Naive thymus-derived CD8-positive, alpha-beta T cell (primary cell): ENCODE data around the gene HOXC13. TPM values are rescaled to one million over a fixed set of nuclear protein-coding genes. Genes with fewer than 3 reads are reported as not detected.

Experiments
- ATAC-seq, 2 donors: fragments of 150-1000 bp; cut with Tn5 transposase in 1 of 2; sonication (Bioruptor Pico), chemical (Tn5 transposase) in 1 of 2; 1 replicate in 1 of 2; 2 replicates in 1 of 2; pipeline ENCODE4 v1.10.0; 2021; ENCODE audit warnings: mild to moderate bottlenecking in 2 of 2, moderate library complexity in 2 of 2
- POLR2A ChIA-PET: fragments of 350-600 bp; sonication (Branson Sonifier 250); formaldehyde crosslinking; loops from one replicate; lab custom pipeline; 2021; ENCODE audit warnings: antibody characterized with exemption; lab: Charles Lee
- DNase-seq, 10 donors: peaks; one replicate each; pipeline versions ENCODE4 v3.0.0 to v3.0.0-alpha.2; 2020 to 2022
- H3K27ac Mint-ChIP-seq, 10 donors: one replicate each; pipeline ENCODE4 v1.8.0; 2020 to 2022; ENCODE audit warnings: mild to moderate bottlenecking in 10 of 10, mixed read lengths in 10 of 10, moderate library complexity in 4 of 10, inconsistent platforms in 1 of 10
- H3K27me3 Mint-ChIP-seq, 5 donors: one replicate each; pipeline ENCODE4 v1.8.0; 2021 to 2022; ENCODE audit warnings: mixed read lengths in 5 of 5
- H3K36me3 Mint-ChIP-seq, 3 donors: one replicate each; pipeline ENCODE4 v1.8.0; 2020 to 2022; ENCODE audit warnings: mixed read lengths in 3 of 3, mild to moderate bottlenecking in 2 of 3, inconsistent platforms in 1 of 3
- H3K4me1 Mint-ChIP-seq, 4 donors: one replicate each; pipeline ENCODE4 v1.8.0; 2021 to 2022; ENCODE audit warnings: mixed read lengths in 4 of 4
- H3K4me3 Mint-ChIP-seq, 10 donors: one replicate each; pipeline ENCODE4 v1.8.0; 2020 to 2022; ENCODE audit warnings: mild to moderate bottlenecking in 10 of 10, mixed read lengths in 10 of 10, moderate library complexity in 6 of 10, inconsistent platforms in 1 of 10
- H3K9me3 Mint-ChIP-seq, 9 donors: one replicate each; pipeline ENCODE4 v1.8.0; 2020 to 2022; ENCODE audit warnings: mixed read lengths in 9 of 9, mild to moderate bottlenecking in 3 of 9, inconsistent platforms in 1 of 9, moderate library complexity in 1 of 9
- polyA plus RNA-seq, 3 donors: library from polyadenylated mRNA; unstranded; fragments of 300-500 nt; fragmentation: Illumina TruSeq; gene quantifications; one replicate each; pipeline ENCODE4 v1.2.3, GENCODE V29; 2021
- total RNA-seq, 8 experiments: library from RNA in 2 of 8; stranded (reverse) in 2 of 8; gene quantifications; one replicate each; pipeline ENCODE4 v1.2.3 and lab custom pipeline; 2021 to 2026

The HOXC13 gene
- total and polyA plus RNA-seq, 5 experiments from 2014 or later: not detected

- H3K36me3 Mint-ChIP-seq: peaks cover 3 to 18% (median 13%) of the 10 kb centered on the region in 3 donors
- peaks cover 0 to 16% (median 9%) of the 10 kb centered on the region in 9 donors for H3K9me3 Mint-ChIP-seq
- H3K27me3 Mint-ChIP-seq: peaks cover 71 to 100% (median 93%) of the 10 kb centered on the region in 5 donors
- H3K4me3 Mint-ChIP-seq: no peak overlapping the region
- peaks cover 23 to 42% (median 39%) of the 10 kb centered on the region in 4 donors for H3K4me1 Mint-ChIP-seq
- DNase-seq (no peak), ATAC-seq (no peak)
- POLR2A ChIA-PET: interaction anchor here (1.4 kb wide), 1 partner anchor 9 kb away, joined by 3 read pairs; no protein-coding TSS in a partner anchor
- H3K27ac Mint-ChIP-seq: no peak overlapping the region
Measured at GRCh38 chr12:53968214-53969127, 29.8 kb downstream of the HOXC13 start.

- peaks cover 63 to 100% (median 84%) of the 10 kb centered on the region in 5 donors for H3K27me3 Mint-ChIP-seq
- H3K9me3 Mint-ChIP-seq: peaks cover 0 to 18% (median 9%) of the 10 kb centered on the region in 9 donors
- peak overlapping the region in 1 of 10 donors; percentile 79 for H3K27ac Mint-ChIP-seq
- ATAC-seq: no peak
- peaks cover 17 to 39% (median 34%) of the 10 kb centered on the region in 4 donors for H3K4me1 Mint-ChIP-seq
- POLR2A ChIA-PET: interaction anchor here (0.6 kb wide), 1 partner anchor 259 kb away, joined by 3 read pairs; no protein-coding TSS in a partner anchor
- no peak overlapping the region for H3K4me3 Mint-ChIP-seq
- peaks cover 3 to 15% (median 8%) of the 10 kb centered on the region in 3 donors for H3K36me3 Mint-ChIP-seq
- no peak for DNase-seq
Measured at GRCh38 chr12:53969588-53970259, 31.1 kb downstream of the HOXC13 start.

GRCh38 chr12:53970451-53970850, 31.8 kb downstream of the HOXC13 start:
- Mint-ChIP-seq H3K4me1 (peaks cover 16 to 37% (median 31%) of the 10 kb centered on the region in 4 donors), H3K36me3 (peaks cover 3 to 12% (median 8%) of the 10 kb centered on the region in 3 donors), H3K9me3 (peaks cover 0 to 18% (median 9%) of the 10 kb centered on the region in 9 donors), H3K27me3 (peaks cover 60 to 98% (median 80%) of the 10 kb centered on the region in 5 donors), H3K27ac (no peak overlapping the region), H3K4me3 (no peak overlapping the region)
- no peak for DNase-seq
- ATAC-seq: no peak
- POLR2A ChIA-PET: no interaction called here

GRCh38 chr12:53971129-53971528, 32.5 kb downstream of the HOXC13 start:
- peaks cover 0 to 21% (median 11%) of the 10 kb centered on the region in 9 donors for H3K9me3 Mint-ChIP-seq
- H3K4me3 Mint-ChIP-seq: no peak overlapping the region
- ATAC-seq: no peak
- no peak for DNase-seq
- peak overlapping the region in 1 of 10 donors; percentile 41 for H3K27ac Mint-ChIP-seq
- peaks cover 13 to 37% (median 29%) of the 10 kb centered on the region in 4 donors for H3K4me1 Mint-ChIP-seq
- peaks cover 5 to 9% (median 8%) of the 10 kb centered on the region in 3 donors for H3K36me3 Mint-ChIP-seq
- POLR2A ChIA-PET: no interaction called here
- H3K27me3 Mint-ChIP-seq: peaks cover 62 to 98% (median 82%) of the 10 kb centered on the region in 5 donors

DNA sequence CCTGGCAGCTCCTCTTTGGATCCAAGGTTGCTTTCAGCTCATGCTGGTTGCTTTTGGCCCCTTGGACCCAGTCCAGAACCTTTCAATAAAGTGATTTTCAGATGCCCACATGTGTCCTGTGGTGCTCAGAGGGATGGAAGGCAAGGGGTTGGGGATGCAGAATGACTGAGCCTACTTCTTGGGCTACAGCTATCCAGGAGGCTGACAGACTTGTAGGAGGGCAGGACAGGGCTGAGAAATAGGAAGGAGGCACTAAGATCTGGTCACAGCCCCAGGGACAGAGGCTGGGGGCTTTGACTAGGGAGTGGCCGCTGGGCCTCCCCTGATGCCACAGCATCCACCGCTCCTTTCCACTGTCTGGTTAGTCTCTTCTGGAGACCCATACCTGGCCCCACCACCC, 33.1 kb downstream of the HOXC13 start:
- Mint-ChIP-seq H3K9me3 (peaks cover 0 to 21% (median 11%) of the 10 kb centered on the region in 9 donors), H3K27me3 (peaks cover 58 to 98% (median 80%) of the 10 kb centered on the region in 5 donors), H3K27ac (no peak overlapping the region), H3K36me3 (peaks cover 5 to 8% (median 7%) of the 10 kb centered on the region in 3 donors), H3K4me3 (no peak overlapping the region), H3K4me1 (peaks cover 8 to 31% (median 23%) of the 10 kb centered on the region in 4 donors)
- no peak for DNase-seq
- no peak for ATAC-seq
- POLR2A ChIA-PET: no interaction called here

GRCh38 chr12:53972152-53972702, 33.6 kb downstream of the HOXC13 start:
- ATAC-seq: no peak
- H3K27me3 Mint-ChIP-seq: peaks cover 58 to 98% (median 81%) of the 10 kb centered on the region in 5 donors
- peaks cover 5 to 13% (median 8%) of the 10 kb centered on the region in 3 donors for H3K36me3 Mint-ChIP-seq
- H3K9me3 Mint-ChIP-seq: peaks cover 0 to 21% (median 11%) of the 10 kb centered on the region in 9 donors
- POLR2A ChIA-PET: no interaction called here
- H3K27ac Mint-ChIP-seq: peak overlapping the region in 1 of 10 donors; percentile 14
- H3K4me3 Mint-ChIP-seq: peak overlapping the region in 3 of 10 donors; percentile 12 to 41 (median 16)
- DNase-seq: no peak
- peaks cover 8 to 28% (median 21%) of the 10 kb centered on the region in 4 donors for H3K4me1 Mint-ChIP-seq

DNA sequence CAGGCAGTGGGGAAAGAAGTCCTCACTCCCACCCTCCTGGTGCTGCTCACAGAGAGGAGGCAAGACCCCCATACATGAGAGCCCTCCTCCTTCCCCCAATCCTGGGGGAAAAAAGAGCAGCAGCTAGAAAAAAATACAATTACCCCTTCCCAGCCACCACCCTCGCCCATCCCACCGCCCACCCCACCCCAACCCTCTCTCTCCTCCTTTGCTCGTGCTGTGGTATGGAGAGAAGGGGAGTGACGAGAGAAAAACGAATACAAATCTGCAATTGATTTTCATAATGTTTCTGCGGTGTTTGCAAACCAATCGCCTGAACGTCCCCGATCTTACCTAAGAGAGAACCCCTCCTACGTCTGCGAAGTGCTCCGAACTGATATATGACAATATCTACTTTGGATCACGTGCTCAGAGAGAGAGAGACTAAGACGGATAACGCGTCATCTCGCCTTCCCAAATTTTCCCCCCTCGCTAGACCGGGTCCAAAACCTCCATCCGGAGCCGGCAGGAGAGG, 34.1 kb downstream of the HOXC13 start, which contains the start of gene HOXC11:
Gene HOXC11 (plus strand): TSS at position 405 of the 514 bp plus-strand sequence. CDS start 116 bp downstream, outside the sequence.
- POLR2A ChIA-PET: no interaction called here
- H3K36me3 Mint-ChIP-seq: peaks cover 5 to 14% (median 8%) of the 10 kb centered on the region in 3 donors
- H3K4me3 Mint-ChIP-seq: peak within 1 kb of the TSS; percentile 47 to 82 (median 70)
- peaks cover 8 to 28% (median 21%) of the 10 kb centered on the region in 4 donors for H3K4me1 Mint-ChIP-seq
- peaks cover 0 to 21% (median 11%) of the 10 kb centered on the region in 9 donors for H3K9me3 Mint-ChIP-seq
- peak in 1 of 10 donors; percentile 52 for DNase-seq
- no peak for ATAC-seq
- peak within 1 kb of the TSS in 5 of 10 donors; percentile 41 to 90 (median 60) for H3K27ac Mint-ChIP-seq
- H3K27me3 Mint-ChIP-seq: peaks cover 57 to 98% (median 81%) of the 10 kb centered on the region in 5 donors

DNA sequence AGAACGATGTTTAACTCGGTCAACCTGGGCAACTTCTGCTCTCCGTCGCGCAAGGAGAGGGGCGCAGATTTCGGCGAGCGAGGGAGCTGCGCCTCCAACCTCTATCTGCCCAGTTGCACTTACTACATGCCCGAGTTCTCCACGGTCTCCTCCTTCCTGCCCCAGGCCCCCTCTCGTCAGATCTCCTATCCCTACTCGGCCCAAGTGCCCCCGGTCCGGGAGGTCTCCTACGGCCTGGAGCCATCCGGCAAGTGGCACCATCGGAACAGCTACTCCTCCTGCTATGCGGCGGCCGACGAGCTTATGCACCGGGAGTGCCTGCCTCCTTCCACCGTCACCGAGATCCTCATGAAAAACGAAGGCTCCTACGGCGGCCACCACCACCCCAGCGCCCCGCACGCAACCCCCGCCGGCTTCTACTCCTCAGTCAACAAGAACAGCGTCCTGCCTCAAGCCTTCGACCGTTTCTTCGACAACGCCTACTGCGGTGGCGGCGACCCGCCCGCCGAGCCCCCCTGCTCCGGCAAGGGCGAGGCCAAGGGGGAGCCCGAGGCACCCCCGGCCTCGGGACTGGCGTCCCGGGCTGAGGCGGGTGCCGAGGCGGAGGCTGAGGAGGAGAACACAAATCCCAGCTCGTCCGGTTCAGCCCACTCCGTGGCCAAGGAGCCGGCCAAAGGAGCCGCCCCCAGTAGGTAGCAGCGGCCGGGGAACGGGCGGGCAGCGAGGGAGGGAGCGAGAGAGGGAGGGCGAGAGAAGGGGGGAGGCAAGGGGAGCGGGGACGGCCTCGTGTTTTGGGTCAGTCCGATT, 34.8 kb downstream of the HOXC13 start:
- Mint-ChIP-seq H3K4me3 (peak overlapping the region; percentile 47 to 82 (median 70)), H3K4me1 (peaks cover 8 to 28% (median 21%) of the 10 kb centered on the region in 4 donors), H3K27ac (peak overlapping the region in 5 of 10 donors; percentile 41 to 90 (median 60)), H3K9me3 (peaks cover 0 to 22% (median 11%) of the 10 kb centered on the region in 9 donors), H3K36me3 (peaks cover 5 to 14% (median 8%) of the 10 kb centered on the region in 3 donors), H3K27me3 (peaks cover 55 to 98% (median 79%) of the 10 kb centered on the region in 5 donors)
- peak in 1 of 10 donors; percentile 63 for DNase-seq
- POLR2A ChIA-PET: no interaction called here
- peak; percentile 25 to 40 for ATAC-seq

DNA sequence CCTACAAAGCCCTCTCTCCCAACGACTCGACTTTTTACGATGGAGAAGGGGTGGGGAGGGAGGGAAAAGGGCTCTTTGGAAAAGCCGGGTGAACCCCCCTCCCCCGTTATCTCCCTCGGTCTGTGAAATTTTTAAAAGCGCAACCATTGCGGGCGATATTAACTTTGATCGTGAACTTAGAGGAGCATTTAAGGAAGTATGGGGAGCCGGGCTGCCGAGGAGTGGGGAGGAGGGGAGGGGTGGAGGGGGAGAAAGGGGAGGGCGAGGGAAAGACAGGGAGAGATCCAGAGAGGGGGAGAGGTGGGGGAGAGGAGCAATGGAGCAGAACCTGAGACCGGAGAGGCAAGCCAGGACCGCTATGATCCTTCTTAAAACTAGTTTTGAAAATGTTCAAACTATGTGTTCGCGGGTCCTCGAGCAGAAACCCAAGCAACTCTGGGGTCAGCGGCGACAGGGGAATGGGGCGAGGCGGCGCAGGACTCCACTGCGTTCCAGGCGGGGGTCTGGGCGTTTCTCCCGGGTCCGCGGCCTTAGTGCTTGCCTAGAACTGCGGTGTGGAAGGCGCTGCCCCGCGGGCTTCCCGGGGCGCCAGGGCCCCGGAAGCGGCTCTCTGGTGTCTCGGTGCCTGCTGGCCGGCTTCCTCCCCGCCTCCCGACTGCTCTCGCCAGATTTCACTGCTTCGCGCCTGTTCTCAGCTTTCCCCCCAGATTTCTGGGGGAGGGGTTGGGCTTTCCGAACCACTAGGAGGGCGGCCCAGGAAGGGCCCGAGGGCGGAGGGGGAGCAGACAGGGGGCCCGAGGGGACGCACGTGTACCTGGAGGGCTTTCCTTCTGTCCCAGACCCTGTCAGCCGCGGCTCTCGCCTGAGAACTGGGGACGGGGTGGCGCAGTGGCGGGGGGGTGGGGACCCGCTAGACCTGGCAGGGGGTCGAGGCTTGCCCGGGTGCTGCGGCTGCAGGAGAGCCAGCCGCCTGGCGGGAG, 35.7 kb downstream of the HOXC13 start, which contains the start of gene HOTAIR:
Gene HOTAIR (minus strand): TSS at position 871 of the 980 bp plus-strand sequence.
- peaks cover 8 to 28% (median 21%) of the 10 kb centered on the region in 4 donors for H3K4me1 Mint-ChIP-seq
- peaks cover 5 to 14% (median 8%) of the 10 kb centered on the region in 3 donors for H3K36me3 Mint-ChIP-seq
- H3K4me3 Mint-ChIP-seq: peak within 1 kb of the TSS; percentile 59 to 82 (median 76)
- peaks cover 0 to 25% (median 11%) of the 10 kb centered on the region in 9 donors for H3K9me3 Mint-ChIP-seq
- peaks cover 51 to 98% (median 80%) of the 10 kb centered on the region in 5 donors for H3K27me3 Mint-ChIP-seq
- peak within 1 kb of the TSS in 2 of 10 donors; percentile 52 to 66 for H3K27ac Mint-ChIP-seq
- POLR2A ChIA-PET: no interaction called here
- peak; percentile 67 to 68 for ATAC-seq
- peak in 2 of 10 donors; percentile 44 to 61 for DNase-seq

DNA sequence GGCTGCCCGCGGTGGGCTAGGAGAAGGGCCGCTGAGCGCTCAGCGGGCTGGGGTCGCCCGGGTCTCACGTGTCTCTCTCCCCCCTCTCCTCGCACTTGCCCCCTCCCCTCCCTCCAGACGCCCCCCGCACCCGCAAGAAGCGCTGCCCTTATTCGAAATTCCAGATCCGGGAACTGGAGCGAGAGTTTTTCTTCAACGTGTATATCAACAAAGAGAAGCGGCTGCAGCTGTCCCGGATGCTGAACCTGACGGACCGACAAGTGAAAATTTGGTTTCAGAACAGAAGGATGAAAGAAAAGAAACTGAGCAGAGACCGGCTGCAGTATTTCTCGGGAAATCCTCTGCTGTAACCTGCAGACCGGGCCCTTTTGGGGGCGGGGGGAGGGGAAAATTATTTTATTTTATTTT, 36.4 kb downstream of the HOXC13 start:
- DNase-seq: peak in 1 of 10 donors; percentile 63
- peaks cover 5 to 14% (median 8%) of the 10 kb centered on the region in 3 donors for H3K36me3 Mint-ChIP-seq
- H3K9me3 Mint-ChIP-seq: peaks cover 0 to 27% (median 11%) of the 10 kb centered on the region in 9 donors
- POLR2A ChIA-PET: no interaction called here
- peak overlapping the region; percentile 30 to 77 (median 70) for H3K4me3 Mint-ChIP-seq
- H3K4me1 Mint-ChIP-seq: peaks cover 8 to 30% (median 21%) of the 10 kb centered on the region in 4 donors
- no peak overlapping the region for H3K27ac Mint-ChIP-seq
- no peak for ATAC-seq
- peaks cover 51 to 98% (median 80%) of the 10 kb centered on the region in 5 donors for H3K27me3 Mint-ChIP-seq
